Keratinocyte (primary cell): Measurements from ENCODE around the gene FRMD7.

Source experiments
- CTCF ChIP-seq, 3 experiments: IDR thresholded peaks in 1 of 3; conservative IDR thresholded peaks in 1 of 3; optimal IDR thresholded peaks in 1 of 3; 2 replicates in 2 of 3; 3 replicates in 1 of 3; pipeline versions ENCODE3 to v1.5.1; 2011; ENCODE audit warnings: low read length in 3 of 3, mild to moderate bottlenecking in 3 of 3, moderate library complexity in 2 of 3, control low read depth in 1 of 3, inconsistent platforms in 1 of 3; ENCODE audit not compliant: insufficient read depth in 2 of 3; ENCODE audit errors: extremely low read depth in 1 of 3
- EZH2 ChIP-seq: IDR thresholded peaks from one replicate; pipeline ENCODE4 v1.6.1; 2012; ENCODE audit warnings: inconsistent platforms, mild to moderate bottlenecking, low read length, moderate library complexity

DNA sequence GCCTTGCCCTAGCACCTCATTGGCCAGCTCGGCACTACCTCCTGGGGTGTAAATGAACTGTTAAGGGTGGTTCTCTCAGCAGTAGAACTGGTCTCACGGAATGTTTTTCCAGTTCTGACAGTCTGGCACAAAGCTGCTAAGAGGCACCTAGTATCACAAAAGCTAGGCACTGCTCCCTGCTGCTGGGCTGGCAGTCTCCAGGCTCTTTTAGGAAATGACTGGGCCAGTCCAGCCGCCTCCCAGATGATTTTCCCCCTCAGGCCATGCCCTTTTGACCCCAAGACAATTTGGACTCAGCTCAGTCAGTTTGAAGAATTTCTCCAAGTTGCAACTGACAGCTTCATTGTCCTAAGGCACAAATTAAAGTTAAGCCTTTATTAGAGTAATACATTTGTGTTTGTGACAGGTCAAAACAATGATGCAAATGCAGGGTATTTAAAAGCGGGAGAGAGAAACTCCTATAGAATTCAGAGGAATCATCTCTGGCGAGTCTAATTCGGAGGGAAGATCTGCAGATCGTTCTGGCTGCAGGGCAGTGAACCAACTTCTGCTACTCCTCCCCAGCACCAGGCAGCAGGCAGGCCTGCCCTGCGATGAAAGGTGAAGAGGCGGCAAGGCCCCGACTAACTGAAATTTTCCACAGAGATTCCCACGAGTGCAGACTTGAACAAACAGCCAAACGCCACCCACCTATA is 7.9 kb downstream of the FRMD7 start:
- TF ChIP-seq EZH2 = no peak
- TF ChIP-seq CTCF (optimal IDR thresholded peaks at IDR 0.05 in 1 of 3, IDR thresholded peaks at IDR 0.05 in 1 of 3, conservative IDR thresholded peaks at IDR 0.05 in 1 of 3; ENCODE audit: extremely low read depth in 1 of 3, insufficient read depth in 2 of 3, low read length in 3 of 3) = no peak
